Measurements from ENCODE around the gene GZMM.

Gene GZMM

DNA sequence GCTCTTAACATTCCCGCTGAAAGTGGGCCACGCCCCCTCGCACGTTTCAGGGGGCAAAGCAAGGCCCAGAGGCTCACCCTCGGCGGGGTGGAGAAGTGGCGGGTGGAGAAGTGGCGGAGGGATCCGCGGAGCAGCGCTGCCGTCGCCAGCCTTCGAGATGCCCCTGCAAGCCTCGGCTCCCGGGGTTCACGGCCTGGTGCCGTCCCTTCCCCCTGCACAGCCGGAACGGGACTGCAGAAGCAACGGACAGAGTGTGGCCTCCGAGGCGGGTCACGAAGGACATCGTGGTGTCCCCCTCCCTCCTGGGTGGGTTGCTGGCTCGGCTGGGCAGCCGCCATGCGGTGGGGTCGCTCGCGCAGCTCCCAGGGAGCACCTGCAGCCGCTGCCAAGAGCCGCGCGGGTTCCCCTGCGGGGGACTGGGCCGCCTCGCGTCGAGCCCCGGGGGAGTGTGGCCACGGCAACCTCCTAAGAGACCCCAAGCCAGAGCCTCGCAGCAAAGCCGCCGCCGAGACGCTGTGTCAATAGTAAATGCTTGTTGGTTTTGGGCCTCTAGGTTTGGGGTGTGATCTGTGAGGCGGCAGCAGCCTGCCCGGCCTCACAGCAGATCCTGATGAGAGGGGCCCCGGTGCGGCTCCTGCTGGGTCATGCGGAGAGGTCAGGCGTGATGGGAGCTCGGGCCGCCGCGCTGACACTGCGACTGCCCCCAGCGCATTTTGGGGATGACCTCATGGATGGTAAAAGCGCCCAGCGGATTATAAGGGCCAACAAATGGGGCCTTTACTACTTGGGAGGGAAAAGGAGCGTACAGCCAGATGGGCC lies 31.1 kb upstream of the GZMM start:
- no peak for DNase-seq

DNA sequence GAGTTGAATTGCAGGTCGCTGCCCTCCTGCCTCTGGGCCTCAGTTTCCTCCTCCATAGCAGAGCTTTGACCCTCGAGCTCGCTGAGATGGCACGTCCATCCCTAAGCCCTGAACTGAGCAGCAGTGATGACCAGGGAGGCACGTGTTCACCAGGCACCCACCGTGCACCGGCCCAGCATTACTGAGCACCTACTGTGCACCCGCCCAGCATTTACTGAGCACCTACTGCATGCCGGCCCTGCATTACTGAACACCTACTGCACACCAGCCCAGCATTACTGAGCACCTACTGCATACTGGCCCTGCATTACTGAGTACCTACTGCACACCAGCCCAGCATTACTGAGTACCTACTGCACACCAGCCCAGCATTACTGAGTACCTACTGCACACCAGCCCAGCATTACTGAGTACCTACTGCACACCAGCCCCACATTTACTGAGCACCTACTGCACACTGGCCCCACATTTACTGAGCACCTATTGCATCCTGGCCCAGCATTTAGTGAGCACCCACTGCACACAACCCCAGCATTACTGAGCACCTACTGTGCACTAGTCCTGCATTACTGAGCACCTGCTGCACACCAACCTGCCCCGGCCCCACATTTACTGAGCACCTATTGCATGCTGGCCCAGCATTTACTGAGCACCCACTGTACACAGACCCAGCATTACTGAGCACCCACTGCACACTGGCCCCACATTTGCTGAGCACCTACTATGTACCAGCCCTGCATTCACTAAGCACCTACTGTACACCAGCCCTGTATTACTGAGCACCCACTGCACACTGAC lies 30.3 kb upstream of the GZMM start:
- no peak for DNase-seq

DNA sequence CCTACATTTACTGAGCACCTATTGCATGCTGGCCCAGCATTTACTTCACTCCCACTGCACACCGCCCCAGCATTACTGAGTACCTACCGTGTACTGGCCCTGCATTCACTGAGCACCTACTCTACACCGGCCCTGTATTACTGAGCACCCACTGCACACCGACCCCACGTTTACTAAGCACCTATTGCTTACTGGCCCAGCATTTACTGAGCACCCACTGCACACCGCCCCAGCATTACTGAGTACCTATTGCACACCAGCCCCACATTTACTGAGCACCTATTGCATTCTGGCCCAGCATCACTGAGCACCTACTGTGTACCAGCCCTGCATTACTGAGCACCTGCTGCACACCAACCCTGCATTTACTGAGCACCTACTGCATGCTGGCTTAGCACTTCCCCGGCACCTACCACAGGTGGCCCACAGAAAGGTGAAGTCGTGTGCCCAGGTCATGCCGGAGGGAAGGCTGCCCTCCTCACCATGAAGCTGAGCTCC lies 29.6 kb upstream of the GZMM start:
- no peak for DNase-seq

DNA sequence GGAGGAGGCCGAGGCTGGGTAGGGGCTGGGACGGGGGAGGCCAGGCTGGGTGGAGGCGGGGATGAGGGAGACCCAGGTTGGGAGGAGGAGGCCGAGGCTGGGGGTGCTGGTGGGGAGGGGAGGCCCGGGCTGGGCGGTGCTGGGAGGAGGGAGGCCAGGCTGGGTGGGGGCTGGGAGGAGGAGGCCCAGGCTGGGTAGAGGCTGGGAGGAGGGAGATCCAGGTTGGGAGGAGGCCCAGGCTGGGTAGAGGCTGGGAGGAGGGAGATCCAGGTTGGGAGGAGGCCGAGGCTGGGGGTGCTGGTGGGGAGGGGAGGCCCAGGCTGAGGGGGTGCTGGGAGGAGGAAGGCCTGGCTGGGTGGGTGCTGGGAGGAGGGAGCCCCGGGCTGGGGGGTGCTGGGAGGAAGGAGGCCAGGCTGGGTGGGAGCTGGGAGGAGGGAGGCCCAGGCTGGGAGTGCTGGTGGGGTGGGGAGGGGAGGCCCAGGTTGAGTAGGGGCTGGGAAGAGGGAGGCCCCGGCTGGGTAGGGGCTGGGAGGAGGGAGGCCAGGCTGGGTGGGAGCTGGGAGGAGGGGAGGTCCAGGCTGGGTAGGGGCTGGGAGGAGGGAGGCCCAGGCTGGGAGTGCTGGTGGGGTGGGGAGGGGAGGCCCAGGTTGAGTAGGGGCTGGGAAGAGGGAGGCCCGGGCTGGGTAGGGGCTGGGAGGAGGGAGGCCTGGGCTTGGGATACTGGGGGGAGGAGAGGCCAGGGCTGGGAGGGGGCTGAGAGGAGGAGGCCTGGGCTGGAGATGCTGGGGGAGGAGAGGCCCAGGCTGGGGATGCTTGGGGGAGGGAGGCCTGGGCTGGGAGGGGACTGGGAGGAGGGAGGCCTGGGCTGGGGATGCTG lies 25.9 kb upstream of the GZMM start:
- no peak for DNase-seq

DNA sequence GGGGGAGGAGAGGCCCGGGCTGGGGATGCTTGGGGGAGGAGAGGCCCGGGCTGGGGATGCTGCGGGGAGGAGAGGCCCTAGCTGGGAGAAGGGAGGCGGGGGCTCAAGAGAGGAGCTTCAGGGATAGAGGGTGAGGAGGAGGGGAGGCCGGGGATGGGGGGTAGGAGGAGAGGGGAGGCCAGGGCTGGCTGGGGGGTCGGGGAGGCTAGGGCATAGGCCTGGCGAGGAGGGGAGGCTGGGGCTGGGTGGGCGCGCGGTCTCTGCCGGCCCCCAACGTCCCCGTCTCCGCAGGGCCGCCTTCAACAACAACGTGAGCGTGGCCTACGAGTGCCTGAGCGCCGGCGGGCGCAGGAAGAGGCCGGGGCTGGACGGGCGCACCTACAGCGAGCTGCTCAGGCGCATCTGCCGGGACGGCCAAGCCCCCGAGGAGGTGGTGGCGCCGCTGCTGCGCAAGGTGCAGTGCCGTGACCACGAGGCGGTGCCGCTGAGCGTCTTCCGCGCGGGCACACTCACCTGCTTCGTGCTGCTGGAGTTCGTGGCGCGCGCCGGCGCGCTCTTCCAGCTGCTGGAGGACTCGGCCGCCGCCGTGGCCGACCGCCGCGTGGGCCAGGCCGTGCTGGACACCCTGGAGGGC lies 25.1 kb upstream of the GZMM start:
- DNase-seq = no peak

DNA sequence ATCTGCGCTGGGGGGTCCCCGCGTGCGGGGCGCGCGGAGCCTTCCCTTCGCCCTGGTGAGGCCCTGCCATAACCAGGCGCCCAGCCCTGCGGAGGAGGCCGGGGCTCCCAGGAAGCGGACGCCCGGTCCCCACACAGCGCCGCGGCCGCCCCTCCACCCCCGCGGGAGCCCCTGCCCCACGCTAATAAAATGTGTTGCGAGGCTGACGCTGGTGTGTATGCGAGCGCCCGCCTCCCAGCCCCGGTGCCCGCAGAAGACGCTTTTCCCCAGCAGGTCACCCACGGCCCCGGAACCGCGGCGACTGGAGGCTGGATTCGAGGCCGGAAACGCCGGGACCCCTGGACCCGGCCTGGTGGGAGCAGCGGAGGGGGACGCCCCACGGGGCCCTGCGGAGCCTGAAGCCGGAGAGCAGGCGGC lies 24.4 kb upstream of the GZMM start:
- DNase-seq = no peak

DNA sequence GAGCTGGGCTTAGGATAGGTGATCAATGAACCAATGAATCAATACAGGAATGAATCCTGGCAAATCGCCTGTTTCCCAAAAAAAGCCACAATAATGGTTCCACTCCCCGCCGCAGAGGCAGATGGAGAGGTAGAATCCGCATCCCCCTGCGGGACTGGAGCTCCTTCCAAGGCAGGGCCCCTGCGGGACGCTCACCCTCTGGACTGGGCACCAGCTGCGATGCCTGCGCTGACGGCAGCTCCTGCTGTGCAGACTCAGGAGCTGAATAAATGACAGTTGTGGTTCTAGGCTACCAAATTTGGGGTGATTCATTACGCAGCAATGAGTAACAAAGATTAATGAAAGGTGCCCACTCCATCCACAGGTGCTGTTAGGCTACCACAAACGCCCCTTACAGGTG lies 21.1 kb upstream of the GZMM start:
- no peak for DNase-seq

DNA sequence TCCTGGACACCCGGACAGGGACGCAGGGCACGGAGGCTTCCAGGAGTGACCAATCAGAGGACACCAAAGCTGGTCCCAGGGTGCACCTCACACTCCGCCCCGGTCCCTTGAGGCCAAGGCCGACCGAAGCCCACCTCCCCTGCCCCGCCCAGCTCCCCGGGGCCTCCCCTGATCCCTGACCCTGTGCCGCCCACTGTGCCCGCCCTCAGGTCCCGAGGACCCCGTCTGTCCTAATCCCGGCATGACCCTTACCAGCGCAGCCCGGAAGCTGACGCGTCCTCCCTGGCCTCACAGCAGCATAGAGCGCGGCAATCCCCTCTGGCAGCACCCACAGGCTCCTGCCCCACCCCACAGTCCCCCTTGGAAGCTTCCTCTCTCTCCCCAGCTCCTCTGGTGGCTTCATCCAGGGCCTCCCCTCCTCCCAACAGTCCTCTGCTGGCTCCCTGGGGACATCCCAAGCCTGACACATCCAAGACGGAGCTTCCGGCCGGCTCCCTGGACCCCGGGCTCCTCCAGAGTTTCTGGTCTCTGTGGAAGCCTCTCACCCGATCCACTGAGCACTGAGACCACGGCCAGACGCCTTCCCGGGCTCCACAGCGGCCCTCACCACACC lies 19.7 kb upstream of the GZMM start:
- DNase-seq = no peak

DNA sequence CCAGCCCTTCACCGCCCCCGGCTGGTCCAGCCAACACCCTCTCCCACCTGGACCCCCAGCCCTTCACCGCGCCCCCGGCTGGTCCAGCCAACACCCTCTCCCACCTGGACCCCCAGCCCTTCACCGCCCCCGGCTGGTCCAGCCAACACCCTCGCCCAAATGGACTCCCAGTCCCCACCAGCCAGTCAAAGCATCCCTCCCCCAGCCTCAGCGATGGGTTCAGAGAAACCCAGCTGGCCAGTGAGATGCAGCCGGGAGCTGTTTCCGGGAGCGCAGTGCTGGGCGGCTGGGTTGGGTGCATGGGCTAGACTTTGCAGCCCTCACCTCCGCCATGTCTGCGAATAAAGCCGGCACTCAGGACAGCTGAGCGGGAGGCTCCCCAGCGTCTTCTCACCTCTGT lies 18.8 kb upstream of the GZMM start:
- no peak for DNase-seq

DNA sequence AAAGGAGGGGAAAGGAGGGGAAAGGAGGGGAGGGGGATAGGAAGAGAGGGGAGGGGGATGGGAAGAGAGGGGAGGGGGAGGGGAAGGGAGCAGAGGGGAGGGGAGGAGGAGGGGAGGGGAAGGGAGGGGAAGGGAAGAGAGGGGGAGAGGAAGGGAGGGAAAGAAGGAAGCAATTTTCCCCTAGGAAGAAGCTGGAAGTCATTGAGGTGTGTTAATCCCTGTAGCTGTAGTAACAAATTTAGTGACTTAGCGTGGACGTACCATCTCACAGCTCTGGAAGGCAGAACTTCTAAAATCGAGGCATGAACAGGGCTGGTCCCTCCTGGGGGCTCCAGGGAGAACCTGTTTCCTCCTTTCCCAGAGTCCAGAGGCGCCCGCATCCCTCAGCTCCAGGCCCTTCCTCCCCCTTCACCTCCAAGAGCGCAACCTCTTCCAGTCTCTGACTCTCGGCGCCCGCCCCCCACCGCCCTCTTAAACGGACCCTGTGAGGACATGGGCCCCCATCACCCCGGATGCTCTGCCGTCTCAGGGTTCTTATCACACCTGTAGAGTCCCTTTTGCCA lies 17.9 kb upstream of the GZMM start:
- no peak for DNase-seq

DNA sequence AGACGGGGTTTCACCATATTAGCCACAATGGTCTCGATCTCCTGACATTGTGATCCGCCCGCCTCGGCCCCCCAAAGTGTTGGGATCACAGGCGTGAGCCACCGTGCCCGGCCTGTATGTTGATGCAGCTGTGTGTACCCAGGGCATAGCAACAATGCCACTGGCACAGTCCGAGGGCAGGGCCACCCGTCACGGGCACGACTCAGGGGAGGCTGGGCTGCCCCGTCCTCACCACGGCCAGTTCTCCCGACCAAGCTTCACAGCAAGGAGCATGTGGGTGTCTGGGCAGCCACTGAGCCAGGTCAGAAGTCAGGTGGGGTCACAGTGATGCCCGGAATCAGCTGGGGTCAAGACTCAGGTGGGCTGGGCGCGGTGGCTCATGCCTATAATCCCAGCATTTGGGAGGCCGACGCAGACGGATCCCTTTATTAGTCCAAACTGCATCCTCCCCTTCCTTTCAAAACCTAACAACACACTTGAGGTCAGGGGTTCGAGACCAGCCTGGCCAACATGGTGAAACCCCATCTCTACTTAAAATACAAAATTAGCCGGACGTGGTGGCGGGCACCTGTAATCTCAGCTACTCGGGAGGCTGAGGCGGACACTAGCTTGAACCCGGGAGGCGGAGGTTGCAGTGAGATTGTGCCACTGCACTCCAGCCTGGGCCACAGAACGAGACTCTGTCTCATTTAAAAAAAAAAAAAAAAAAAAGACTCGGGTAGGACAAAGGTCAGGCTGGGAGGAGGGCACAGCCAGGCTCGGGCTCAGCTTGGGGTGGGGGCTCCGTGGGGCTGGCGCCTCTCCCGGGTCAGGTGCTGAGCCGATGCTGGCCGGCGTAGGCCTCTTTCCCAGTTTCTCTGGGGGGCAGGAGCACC lies 13.5 kb upstream of the GZMM start:
- no peak for DNase-seq

DNA sequence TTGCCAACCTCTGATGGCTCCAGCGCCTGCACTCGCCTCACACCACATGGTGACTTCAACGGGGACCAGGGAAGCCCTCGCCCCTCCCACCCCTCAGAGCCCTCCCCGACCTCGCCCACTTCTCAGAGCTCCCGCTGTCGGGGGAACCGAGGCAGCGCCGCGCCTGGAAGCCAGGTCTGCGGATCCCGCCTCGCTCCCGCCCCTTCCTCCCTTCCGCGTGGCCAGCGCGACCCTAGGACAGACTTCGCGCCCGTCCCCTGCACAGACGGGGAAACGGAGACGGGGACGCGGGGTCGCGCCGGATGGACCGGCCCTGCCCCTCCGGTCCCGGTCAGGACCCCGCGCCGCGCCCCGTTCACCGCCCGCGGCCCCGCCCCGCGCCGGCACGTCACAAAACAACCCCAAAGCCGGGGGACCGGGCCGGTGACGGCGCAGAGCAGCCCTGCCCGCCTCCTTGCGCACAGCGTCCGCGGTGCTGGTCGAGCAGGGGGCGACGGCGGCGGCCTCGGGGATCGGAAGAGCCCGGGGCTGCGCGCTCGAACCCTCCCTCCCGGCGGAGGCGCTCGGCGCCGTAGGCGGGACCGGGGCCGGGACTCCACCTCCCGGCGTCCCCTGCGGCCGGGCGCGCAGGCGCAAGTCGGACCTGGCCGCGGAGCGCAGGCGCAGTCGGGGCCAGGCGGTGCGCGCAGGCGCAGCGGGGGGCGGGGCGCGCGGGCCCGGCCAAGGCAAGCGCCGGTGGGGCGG lies 12.7 kb upstream of the GZMM start:
- DNase-seq = peak; percentile 51 to 77

DNA sequence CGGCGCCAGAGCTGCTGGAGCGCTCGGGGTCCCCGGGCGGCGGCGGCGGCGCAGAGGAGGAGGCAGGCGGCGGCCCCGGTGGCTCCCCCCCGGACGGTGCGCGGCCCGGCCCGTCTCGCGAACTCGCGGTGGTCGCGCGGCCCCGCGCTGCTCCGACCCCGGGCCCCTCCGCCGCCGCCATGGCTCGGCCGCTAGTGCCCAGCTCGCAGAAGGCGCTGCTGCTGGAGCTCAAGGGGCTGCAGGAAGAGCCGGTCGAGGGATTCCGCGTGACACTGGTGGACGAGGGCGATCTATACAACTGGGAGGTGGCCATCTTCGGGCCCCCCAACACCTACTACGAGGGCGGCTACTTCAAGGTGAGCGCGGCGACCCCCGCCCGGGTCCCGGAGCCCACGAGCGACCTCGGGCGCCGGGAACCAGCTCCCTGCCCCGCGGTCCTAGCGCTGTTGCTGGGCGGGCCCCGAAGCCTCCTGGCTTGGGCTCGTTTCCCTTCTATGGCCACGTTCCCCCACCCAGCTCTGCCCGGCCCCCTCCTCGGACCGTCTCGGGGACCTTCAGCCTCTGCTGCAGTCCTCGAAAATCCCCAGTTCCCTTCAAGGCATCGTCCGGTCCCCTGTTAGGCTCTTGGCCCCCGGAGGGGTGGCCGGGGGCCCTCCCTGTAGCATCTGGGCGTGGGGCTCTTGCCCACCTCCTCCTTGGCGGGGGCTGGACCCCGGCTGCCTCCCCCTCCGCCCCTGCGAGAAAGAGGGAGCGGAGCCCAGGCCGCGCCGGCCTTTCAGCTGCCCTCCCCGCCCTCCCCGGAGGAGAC lies 11.9 kb upstream of the GZMM start, which contains the start of gene CDC34:
TSS of gene CDC34 (plus strand) at position 8 of the 808 bp plus-strand sequence. CDS start at position 180, 172 bp downstream.
- DNase-seq = no peak

DNA sequence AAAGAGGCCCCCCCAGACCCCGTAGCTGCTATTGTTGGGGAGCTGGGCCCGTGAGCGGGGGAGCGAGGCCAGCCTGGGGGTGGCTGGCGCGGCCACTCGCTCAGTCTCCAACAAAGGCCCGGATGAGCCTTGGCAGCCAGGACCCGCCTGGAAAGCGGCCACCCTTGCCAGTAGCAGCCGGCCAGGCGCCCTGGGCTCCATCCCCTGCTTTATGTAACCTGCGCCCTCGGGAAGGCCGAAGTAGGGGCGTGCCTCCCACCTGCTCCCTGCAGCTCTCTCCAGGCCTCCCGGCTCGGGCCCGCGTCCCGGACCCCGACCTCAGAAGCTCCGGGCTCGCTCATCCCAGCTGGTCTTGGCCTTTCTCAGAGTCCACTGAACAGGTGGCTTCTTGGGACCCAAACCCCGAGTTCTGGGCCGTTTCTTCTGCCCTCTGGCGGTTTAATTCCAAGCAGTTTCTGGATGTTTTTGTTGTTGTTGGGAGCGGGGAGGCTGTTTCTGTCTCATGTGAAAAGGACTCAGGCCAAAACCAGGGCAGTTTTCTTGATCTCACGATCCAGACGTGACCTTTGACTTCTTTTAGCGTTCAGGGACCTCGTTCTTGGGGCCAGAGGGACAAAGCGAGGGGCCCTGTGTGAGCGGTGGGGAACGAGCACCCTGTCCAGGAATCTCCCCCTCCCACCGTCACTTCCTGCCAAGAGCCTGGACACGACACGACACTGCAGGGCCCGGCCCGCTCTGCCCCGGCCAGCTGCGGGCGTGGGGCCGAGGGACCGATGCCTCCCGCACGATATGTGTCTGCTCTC lies 11.1 kb upstream of the GZMM start:
- peak; percentile 71 to 76 for DNase-seq

DNA sequence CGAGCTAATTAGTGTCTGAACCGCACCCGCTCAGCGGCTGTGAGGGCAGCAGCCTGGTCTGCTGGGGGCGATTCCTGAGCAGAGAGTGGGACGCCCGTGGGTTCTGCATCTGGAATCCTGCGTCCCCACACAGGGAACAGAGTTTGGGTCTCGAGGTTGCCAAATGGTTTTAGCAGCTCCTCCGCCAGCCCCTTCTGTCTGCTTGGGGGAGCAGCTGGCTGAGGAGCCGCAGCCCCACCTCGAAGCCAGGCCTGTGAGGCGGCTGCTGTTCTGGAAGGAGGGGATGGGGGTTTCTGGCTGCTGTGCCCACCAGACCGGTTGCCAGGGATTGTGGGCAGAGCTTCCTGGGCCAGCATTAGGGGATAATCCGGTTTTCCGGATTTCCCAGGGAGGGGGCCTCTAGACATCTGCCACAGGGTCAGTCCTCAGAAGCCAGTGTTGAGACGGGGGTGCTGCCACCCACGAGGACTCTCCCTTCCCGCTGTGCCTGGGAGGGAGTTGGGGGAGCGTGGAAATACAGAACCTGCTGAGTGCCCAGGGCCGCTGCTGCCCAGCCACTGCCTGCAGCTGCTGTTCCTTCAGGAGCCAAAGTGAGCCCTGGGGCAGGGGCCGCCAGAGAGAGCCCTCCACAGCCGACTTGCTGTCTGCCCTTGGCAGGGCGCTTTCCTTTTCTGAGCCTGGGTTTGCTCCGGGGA lies 10.3 kb upstream of the GZMM start:
- no peak for DNase-seq

DNA sequence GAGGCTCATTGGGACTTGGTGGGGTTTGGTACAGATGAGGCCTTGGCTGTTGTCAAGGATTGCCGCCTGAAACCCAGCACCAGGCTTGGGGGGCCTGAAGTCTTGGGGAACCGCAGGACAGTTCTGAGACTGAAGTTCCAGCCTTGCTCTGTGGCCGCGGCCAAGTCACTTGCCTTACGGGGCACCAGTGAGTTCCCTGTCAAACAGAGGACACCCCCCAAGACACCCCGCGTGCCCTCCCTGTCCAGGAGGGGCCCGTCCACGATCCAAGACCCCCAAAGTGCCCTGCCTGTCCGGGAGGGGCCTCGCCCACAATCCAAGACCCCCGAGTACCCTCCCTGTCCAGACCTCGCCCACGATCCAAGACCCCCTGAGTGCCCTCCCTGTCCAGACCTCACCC lies 9.8 kb upstream of the GZMM start:
- no peak for DNase-seq
